AG09309 (cell line): ENCODE measurements around the gene GOLM1.

ENCODE experiments used
- DNase-seq: peaks from one replicate; pipeline ENCODE4 v3.0.0-alpha.2; 2010; ENCODE audit warnings: low read depth
- H3K4me3 ChIP-seq: 2 replicates; pipeline ENCODE4 v1.5.1; 2011; ENCODE audit warnings: mild to moderate bottlenecking, low read depth, low read length, moderate library complexity; ENCODE audit not compliant: control insufficient read depth
- TF ChIP-seq, protein P1 (sequence below): IDR thresholded peaks from 2 replicates; pipeline ENCODE4 v1.5.1; 2011; ENCODE audit warnings: mild to moderate bottlenecking, low read depth, low read length, inconsistent platforms; ENCODE audit not compliant: insufficient read depth, control insufficient read depth; ENCODE audit errors: missing control alignments

Gene GOLM1

DNA sequence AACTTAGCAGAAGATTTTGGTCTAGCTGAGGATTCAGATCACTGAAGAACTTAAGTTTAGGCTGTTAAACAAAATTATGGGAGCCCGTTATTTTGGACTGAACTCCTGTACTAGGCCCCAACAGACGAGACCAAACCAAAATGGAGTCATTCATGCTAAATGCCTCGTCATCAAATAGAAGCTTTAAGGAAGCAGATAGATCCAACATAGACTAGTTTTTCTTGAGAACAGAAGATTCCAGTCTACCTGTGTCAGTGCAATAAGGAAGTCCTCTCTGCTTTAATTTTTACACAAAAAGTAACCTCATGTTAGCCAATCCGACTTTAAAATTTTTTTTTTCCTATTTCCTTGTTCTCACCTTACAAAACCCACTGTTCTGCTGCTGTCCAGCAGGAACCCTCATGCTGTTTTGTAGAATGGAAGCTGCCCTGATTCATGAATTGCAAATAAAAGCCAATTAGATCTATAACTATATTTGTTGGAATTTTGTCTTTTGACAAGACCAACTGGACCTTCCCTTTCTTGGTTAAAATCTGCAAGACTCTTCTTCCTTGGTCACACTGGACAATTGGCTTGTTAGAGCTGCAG lies 29.0 kb upstream of the GOLM1 start:
- DNase-seq, result no peak
- TF ChIP-seq, protein P1, sequence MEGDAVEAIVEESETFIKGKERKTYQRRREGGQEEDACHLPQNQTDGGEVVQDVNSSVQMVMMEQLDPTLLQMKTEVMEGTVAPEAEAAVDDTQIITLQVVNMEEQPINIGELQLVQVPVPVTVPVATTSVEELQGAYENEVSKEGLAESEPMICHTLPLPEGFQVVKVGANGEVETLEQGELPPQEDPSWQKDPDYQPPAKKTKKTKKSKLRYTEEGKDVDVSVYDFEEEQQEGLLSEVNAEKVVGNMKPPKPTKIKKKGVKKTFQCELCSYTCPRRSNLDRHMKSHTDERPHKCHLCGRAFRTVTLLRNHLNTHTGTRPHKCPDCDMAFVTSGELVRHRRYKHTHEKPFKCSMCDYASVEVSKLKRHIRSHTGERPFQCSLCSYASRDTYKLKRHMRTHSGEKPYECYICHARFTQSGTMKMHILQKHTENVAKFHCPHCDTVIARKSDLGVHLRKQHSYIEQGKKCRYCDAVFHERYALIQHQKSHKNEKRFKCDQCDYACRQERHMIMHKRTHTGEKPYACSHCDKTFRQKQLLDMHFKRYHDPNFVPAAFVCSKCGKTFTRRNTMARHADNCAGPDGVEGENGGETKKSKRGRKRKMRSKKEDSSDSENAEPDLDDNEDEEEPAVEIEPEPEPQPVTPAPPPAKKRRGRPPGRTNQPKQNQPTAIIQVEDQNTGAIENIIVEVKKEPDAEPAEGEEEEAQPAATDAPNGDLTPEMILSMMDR, result no peak

DNA sequence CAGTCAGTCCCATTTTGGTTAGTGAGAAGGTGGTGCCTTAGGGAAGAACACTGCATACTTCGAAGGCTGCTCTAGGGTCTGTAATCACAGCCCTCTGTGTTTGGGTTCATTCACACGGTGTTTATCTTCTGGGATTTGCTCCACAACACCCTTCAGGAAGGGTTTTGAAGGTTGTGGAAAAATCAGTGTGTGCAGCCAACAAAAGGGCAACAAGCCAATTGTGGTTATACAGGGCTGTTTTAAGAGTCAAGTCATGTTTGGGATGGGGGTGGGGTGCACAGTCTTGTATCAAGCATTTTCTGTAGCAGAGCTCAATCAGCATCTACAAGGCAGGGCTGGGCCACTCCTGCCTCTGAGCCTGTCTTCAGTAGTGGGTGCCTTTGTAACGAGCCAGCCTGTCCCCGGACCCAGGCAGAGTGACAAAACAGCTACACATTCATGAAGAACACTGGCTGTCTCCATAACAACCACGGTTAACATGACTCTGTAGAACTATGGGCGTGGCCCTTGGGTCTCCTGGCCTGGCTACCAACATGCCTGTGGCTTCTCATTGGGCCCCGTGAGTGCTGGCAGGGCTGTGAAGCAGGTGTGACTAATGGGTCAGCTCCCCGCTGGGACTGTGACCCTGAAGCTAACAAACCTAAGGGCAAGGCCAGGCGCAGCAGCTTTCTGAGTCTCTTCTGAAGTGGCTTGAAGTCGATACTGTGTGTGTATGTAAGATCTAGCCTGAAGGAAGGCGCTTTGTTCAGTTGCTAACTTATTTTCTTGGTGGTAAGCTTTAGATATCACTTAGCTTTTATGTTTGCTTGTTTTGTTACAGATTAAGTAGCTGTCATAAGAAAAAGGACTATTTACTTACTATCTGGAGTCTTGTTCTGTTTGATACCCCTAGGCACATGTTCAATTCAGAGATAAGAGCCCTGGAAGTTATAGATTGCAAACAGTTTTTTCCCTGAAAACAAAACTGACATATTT lies 27.9 kb upstream of the GOLM1 start:
- TF ChIP-seq, protein P1, result no peak
- H3K4me3 ChIP-seq, result no peak overlapping the region
- DNase-seq, result peak; percentile 33

More for the DNA sequence above, 29.0 kb upstream of the GOLM1 start:
- H3K4me3 ChIP-seq, result no peak overlapping the region

DNA sequence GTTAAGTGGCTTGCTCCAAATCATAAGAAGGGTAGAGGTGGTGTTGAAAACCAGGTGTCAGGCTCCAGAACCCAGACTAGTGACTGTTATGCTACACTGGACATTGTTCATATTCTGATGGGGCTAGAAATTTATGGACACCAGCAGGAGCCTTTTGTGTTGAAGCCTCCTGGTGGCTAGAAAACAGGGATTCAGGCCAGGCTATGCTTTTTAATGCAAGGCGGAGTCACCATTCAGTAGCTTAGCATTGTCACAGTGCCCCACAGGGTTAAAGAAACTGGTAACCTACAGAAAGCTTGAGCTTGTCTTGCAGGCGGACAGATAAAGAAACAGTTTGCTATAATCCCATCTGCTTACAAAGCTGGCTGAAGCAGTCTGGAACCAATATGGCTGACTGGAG lies 23.0 kb upstream of the GOLM1 start:
- no peak for DNase-seq
- H3K4me3 ChIP-seq, result no peak overlapping the region
- TF ChIP-seq, protein P1, result no peak

DNA sequence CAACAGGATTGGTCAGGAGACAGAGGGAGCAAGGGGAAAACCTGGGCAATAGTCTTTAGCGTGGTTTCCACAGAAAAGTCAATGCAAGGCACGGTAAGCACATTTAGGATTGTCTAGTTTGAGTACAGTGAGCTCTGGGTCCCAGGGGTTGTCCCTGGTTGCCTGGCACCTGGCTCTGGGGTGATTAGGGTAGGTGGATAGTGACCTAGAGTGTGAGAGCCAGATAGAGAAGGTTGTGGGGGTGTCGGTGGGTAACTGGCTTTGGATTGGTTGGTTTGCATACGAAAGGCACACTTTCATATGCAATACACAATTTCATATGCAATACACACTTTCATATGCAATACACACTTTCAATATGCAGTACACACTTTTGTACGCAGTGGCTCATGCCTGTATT lies 20.1 kb upstream of the GOLM1 start:
- no peak overlapping the region for H3K4me3 ChIP-seq
- TF ChIP-seq, protein P1, result no peak
- no peak for DNase-seq

DNA sequence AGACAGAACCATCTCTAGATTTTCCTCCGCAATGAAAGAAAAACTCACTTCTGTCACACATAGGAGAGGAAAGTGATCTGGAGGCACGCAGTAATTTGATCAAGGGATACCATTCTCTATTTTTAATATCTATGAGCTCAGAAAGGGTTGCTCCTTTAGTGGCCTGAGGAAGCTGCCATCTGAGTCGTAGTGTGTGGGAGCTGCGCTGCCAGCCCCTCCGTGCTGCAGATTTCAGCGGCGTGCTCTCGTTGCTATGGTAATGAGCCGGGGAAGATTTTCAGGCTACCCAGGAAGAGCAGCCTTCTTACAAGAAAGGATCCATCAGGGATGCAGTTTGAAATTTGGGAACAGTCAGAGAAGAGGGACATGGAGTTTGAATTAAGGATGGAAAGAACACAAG lies 17.1 kb upstream of the GOLM1 start:
- DNase-seq, result no peak
- TF ChIP-seq, protein P1, result no peak

DNA sequence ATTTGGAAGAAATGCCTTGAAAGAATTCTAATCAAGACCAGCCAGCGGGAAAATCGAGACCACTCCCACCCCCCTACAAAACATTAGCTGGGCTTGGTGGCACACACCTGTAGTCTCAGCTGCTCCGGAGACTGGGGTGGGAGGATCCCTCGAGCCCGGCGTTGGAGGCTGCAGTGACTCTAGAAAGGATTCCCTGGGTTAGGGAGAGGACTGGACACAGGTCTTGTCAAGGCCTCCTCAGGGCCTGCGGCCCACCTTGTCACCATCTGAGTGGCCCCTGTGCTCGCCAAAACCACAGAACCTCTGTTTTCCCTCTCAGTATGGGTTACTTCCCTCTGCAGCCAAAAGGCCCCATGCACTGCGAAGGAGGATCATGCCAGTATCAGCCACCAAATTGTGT lies 16.5 kb upstream of the GOLM1 start:
- no peak for DNase-seq
- no peak overlapping the region for H3K4me3 ChIP-seq
- TF ChIP-seq, protein P1, result no peak

More for the DNA sequence above, 17.1 kb upstream of the GOLM1 start:
- H3K4me3 ChIP-seq, result no peak overlapping the region
